ENCODE data around the gene RNF150.

GRCh38 chr4:140819610-140820009 is 313.7 kb downstream of the RNF150 start:
- TF ChIP-seq TAF1 (IDR thresholded peaks at IDR 0.05; ENCODE audit: borderline replicate concordance, low read depth, low read length) (no peak), POLR2A (IDR thresholded peaks at IDR 0.05; ENCODE audit: low read depth, low read length) (no peak)

Measured in GM12892 (cell line).